ENCODE data around the gene BDH1.

- TF ChIP-seq CTCF (IDR thresholded peaks at IDR 0.05) = no peak
- TF ChIP-seq POLR2A (IDR thresholded peaks at IDR 0.05) = no peak
These were observed 44.6 kb downstream of the BDH1 start for GRCh38 chr3:197511130-197511529.
